ENCODE results near the gene MAGOH. TPM values are rescaled to one million over a fixed set of nuclear protein-coding genes. Genes with fewer than 3 reads are reported as not detected.

Gene MAGOH
- total and polyA plus RNA-seq, 11 donors: 18.8 to 74.2 (median 24.1) TPM

DNA sequence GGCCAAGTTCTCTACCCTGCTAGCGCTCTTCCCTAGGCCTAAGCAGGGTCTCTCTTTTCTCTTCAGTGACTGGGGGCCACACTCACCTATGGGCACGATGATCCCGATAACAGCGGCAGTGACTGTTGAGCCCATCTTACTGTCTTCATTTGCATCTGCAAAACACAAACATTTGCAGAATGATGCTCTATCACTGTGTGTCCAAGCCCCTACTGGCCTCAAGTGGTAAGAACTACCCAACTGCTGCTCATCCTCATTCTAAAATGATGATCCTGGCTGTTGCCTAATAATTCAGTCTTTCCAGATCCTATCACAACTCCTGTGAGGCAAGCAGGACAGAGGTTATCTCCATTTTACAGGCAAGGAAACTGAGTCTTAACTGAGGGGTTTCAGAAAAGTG, 16.7 kb upstream of the MAGOH start:
- no peaks in the 10 kb centered on the region for H3K9me3 ChIP-seq
- H3K4me3 ChIP-seq: no peak overlapping the region
- DNase-seq: no peak
- 94 to 99% (median 96%) methylated on average over 4 of the region's 4 CpGs for WGBS, 4 donors
- no peaks in the 10 kb centered on the region for H3K27me3 ChIP-seq
- no peak for ATAC-seq
- H3K4me1 ChIP-seq: peaks cover 0 to 4% (median 0%) of the 10 kb centered on the region in 12 donors
- peaks cover 0 to 21% (median 0%) of the 10 kb centered on the region in 9 donors for H3K36me3 ChIP-seq
- TF ChIP-seq, protein P1, sequence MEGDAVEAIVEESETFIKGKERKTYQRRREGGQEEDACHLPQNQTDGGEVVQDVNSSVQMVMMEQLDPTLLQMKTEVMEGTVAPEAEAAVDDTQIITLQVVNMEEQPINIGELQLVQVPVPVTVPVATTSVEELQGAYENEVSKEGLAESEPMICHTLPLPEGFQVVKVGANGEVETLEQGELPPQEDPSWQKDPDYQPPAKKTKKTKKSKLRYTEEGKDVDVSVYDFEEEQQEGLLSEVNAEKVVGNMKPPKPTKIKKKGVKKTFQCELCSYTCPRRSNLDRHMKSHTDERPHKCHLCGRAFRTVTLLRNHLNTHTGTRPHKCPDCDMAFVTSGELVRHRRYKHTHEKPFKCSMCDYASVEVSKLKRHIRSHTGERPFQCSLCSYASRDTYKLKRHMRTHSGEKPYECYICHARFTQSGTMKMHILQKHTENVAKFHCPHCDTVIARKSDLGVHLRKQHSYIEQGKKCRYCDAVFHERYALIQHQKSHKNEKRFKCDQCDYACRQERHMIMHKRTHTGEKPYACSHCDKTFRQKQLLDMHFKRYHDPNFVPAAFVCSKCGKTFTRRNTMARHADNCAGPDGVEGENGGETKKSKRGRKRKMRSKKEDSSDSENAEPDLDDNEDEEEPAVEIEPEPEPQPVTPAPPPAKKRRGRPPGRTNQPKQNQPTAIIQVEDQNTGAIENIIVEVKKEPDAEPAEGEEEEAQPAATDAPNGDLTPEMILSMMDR (IDR thresholded peaks at IDR 0.05): no peak
- TF ChIP-seq POLR2A (IDR thresholded peaks at IDR 0.05): no peak
- intact Hi-C loops (cut with DNase I): no loop called here
- no peak overlapping the region for H3K27ac ChIP-seq

DNA sequence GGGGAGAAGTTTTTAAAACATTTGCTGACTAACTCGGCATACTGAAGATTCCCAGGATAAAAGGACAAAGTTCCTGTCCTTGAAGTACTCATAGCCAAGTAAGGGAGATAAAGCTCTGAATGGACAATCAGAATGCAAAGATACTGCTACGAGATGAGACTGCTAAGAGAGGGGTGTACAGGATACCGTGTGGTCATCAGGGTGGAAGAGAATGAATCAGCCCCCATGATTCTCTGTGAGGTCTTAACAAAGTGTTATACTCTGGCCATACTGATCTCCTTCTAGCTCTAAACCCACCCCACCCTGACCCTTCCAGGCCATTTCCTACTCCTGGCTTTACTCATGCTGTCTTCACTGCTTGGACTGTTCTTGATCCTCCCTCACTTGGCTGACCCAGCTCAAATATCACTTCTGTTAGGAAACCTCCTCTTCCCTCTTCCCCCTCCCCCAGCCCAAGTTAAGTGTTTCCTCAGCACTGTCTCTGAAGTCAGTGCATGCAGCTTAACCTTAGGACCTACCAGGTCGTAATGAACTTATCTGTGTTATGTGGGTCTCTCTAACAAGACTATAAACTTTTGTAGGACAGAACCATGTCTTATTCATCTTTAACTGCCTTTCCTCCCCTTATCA, 15.8 kb upstream of the MAGOH start:
- WGBS, 4 donors: 40 to 50% (median 47%) methylated on average over 4 of the region's 4 CpGs
- ATAC-seq: no peak

DNA sequence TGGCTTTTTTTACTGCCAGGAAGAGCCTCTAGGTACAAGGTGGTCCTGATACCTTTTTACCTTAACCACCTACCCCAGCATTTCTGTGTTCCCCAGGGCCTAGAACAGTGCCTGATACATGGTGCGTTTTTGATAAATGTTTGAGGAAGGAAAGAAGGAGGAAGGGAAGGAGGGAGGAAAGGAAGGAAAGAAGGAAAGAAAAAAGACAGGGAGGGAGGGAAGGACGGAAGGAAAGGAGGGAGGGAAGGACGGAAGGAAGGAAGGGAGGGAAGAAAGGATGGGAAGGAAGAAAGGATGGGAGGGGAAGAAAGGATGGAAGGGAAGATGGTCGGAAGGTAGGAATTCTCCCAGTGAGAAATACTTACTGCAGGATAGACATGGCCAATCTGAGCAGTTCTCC, 12.0 kb upstream of the MAGOH start:
- DNase-seq: no peak
- no peak for ATAC-seq
- intact Hi-C loops (cut with DNase I): no loop called here
- WGBS, 4 donors: 68 to 81% (median 73%) methylated on average over 4 of the region's 4 CpGs
- H3K9me3 ChIP-seq: no peaks in the 10 kb centered on the region
- H3K36me3 ChIP-seq: peaks cover 0 to 26% (median 0%) of the 10 kb centered on the region in 9 donors
- no peak overlapping the region for H3K27ac ChIP-seq
- H3K4me1 ChIP-seq: peaks cover 0 to 7% (median 0%) of the 10 kb centered on the region in 12 donors
- TF ChIP-seq POLR2A (IDR thresholded peaks at IDR 0.05): no peak
- TF ChIP-seq, protein P1 (IDR thresholded peaks at IDR 0.05): no peak
- H3K4me3 ChIP-seq: no peak overlapping the region
- H3K27me3 ChIP-seq: no peaks in the 10 kb centered on the region

More for the DNA sequence above, 15.8 kb upstream of the MAGOH start:
- intact Hi-C loops (cut with DNase I): no loop called here
- Histone ChIP-seq H3K27me3 (no peaks in the 10 kb centered on the region), H3K9me3 (no peaks in the 10 kb centered on the region), H3K27ac (no peak overlapping the region), H3K4me3 (no peak overlapping the region), H3K36me3 (peaks cover 0 to 19% (median 0%) of the 10 kb centered on the region in 9 donors), H3K4me1 (peaks cover 0 to 6% (median 0%) of the 10 kb centered on the region in 12 donors)
- no peak for DNase-seq
- TF ChIP-seq, protein P1 (IDR thresholded peaks at IDR 0.05): no peak
- TF ChIP-seq POLR2A (IDR thresholded peaks at IDR 0.05): no peak

DNA sequence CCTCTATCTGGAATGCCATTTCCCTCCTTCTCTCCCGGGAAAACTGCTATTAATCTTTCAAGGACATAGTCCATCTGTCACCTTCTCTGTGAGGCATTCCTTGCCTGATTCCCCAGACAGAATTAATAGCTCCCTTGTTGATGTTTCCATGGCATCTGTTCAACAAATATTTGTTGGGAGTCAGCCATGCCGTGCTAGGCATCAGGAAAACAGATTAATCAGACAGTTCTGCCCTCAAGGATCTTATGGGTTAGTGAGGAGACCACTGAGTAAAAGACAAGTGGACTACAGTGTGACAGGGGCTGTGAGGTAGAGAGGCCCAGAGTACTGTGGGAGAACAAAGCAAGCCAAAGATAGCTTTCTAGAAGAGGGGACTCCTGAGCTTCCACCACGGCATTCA, 11.4 kb upstream of the MAGOH start:
- DNase-seq (no peak), ATAC-seq (peak; percentile 11 to 54 (median 46))
- H3K36me3 ChIP-seq: peaks cover 0 to 27% (median 0%) of the 10 kb centered on the region in 9 donors
- no peak overlapping the region for H3K4me3 ChIP-seq
- H3K27ac ChIP-seq: no peak overlapping the region
- H3K4me1 ChIP-seq: peaks cover 0 to 7% (median 0%) of the 10 kb centered on the region in 12 donors
- no peaks in the 10 kb centered on the region for H3K27me3 ChIP-seq
- TF ChIP-seq, protein P1 (IDR thresholded peaks at IDR 0.05): no peak
- no peak for TF ChIP-seq POLR2A (IDR thresholded peaks at IDR 0.05)
- no peaks in the 10 kb centered on the region for H3K9me3 ChIP-seq
- WGBS, 4 donors: 27 to 31% (median 29%) methylated on average over 3 of the region's 3 CpGs
- intact Hi-C loops (cut with DNase I): no loop called here
